ENCODE results near the gene HMGCS2. TPM values are rescaled to one million over a fixed set of nuclear protein-coding genes. Genes with fewer than 3 reads are reported as not detected.

HMGCS2 gene
- polyA plus RNA-seq, 1 of the 3 experiments (the other 2 are of a cell fraction), result not detected

- TF ChIP-seq EP300 (IDR thresholded peaks at IDR 0.05; ENCODE audit: borderline replicate concordance in 1 of 2, low read depth in 1 of 2, low read length in 1 of 2), result no peak
- TF ChIP-seq CHD2 (IDR thresholded peaks at IDR 0.05; ENCODE audit: low read length, partially characterized antibody), result no peak
- TF ChIP-seq NFIC (IDR thresholded peaks at IDR 0.05; ENCODE audit: borderline replicate concordance), result no peak
- TF ChIP-seq PBX3 (IDR thresholded peaks at IDR 0.05), result no peak
- TF ChIP-seq MXI1 (IDR thresholded peaks at IDR 0.05; ENCODE audit: low read depth, low read length), result no peak
- TF ChIP-seq RXRA (IDR thresholded peaks at IDR 0.05; ENCODE audit: borderline replicate concordance, low read depth), result no peak
- no peak for TF ChIP-seq USF1 (IDR thresholded peaks at IDR 0.05; ENCODE audit: borderline replicate concordance, low read depth)
- no peak for TF ChIP-seq POLR2AphosphoS5 (IDR thresholded peaks at IDR 0.05; ENCODE audit: low read depth, low read length)
- no peak for TF ChIP-seq RFX5 (IDR thresholded peaks at IDR 0.05; ENCODE audit: low read length)
- no peak for TF ChIP-seq TAF1 (IDR thresholded peaks at IDR 0.05; ENCODE audit: borderline replicate concordance, low read depth, low read length)
- TF ChIP-seq RCOR1 (IDR thresholded peaks at IDR 0.05; ENCODE audit: low read length), result no peak
- no peak for TF ChIP-seq ELF1 (IDR thresholded peaks at IDR 0.05)
- Histone ChIP-seq H3K79me2 (ENCODE audit: insufficient read depth) (no peaks in the 10 kb centered on the region), H3K9me2 (no peaks in the 10 kb centered on the region), H4K20me1 (ENCODE audit: insufficient read depth) (no peaks in the 10 kb centered on the region), H3K4me2 (no peak overlapping the region), H3F3A (replicated peaks; ENCODE audit: insufficient read depth) (no peaks in the 10 kb centered on the region), H3K27ac (ENCODE audit: low read depth in 2 of 2, low read length in 1 of 2) (no peak overlapping the region), H3K4me3 (ENCODE audit: low read depth in 2 of 2, low read length in 1 of 2) (no peak overlapping the region), H3K27me3 (ENCODE audit: insufficient read depth) (peaks cover 8% of the 10 kb centered on the region; the same call in 1 of the 2 replicates), H3K36me3 (replicated peaks in 1 of 2; ENCODE audit: control insufficient read depth in 1 of 2, insufficient read depth in 2 of 2, low read length in 1 of 2) (peaks cover 0 to 3% of the 10 kb centered on the region in 2 experiments), H2AFZ (ENCODE audit: low read depth) (no peak overlapping the region), H3K9me3 (no peaks in the 10 kb centered on the region), H3K4me1 (ENCODE audit: control insufficient read depth in 1 of 2, insufficient read depth in 2 of 2, low read depth in 1 of 2, low read length in 1 of 2) (peaks cover 0 to 6% of the 10 kb centered on the region in 2 experiments; a peak in 1 of 4 replicates), H3K9ac (no peak overlapping the region)
- WGBS (ENCODE audit: low lambda C conversion rate), result 68% methylated on average over 4 of the region's 4 CpGs
- no peak for DNase-seq
- ChIA-PET CTCF (interaction anchor here (1.2 to 5.3 kb wide), 5 partner anchors 11 to 122 kb away, joined by 4 to 70 read pairs (median 13); no protein-coding TSS in a partner anchor), POLR2A (no interaction called here)
Measured at GRCh38 chr1:119748040-119748439, 20.7 kb downstream of the HMGCS2 start.

GRCh38 chr1:119747451-119747850 lies 21.3 kb downstream of the HMGCS2 start:
- Histone ChIP-seq H3K36me3 (replicated peaks in 1 of 2; ENCODE audit: control insufficient read depth in 1 of 2, insufficient read depth in 2 of 2, low read length in 1 of 2) (peaks cover 0 to 7% of the 10 kb centered on the region in 2 experiments), H3K4me3 (ENCODE audit: low read depth in 2 of 2, low read length in 1 of 2) (no peak overlapping the region), H3F3A (replicated peaks; ENCODE audit: insufficient read depth) (no peaks in the 10 kb centered on the region), H3K79me2 (ENCODE audit: insufficient read depth) (no peaks in the 10 kb centered on the region), H3K27ac (ENCODE audit: low read depth in 2 of 2, low read length in 1 of 2) (no peak overlapping the region), H3K9me2 (no peaks in the 10 kb centered on the region), H4K20me1 (ENCODE audit: insufficient read depth) (no peaks in the 10 kb centered on the region), H2AFZ (ENCODE audit: low read depth) (no peak overlapping the region), H3K9ac (no peak overlapping the region), H3K27me3 (ENCODE audit: insufficient read depth) (peaks cover 8% of the 10 kb centered on the region; the same call in 1 of the 2 replicates), H3K4me1 (ENCODE audit: control insufficient read depth in 1 of 2, insufficient read depth in 2 of 2, low read depth in 1 of 2, low read length in 1 of 2) (peaks cover 0 to 6% of the 10 kb centered on the region in 2 experiments; a peak in 1 of 4 replicates), H3K4me2 (no peak overlapping the region), H3K9me3 (no peaks in the 10 kb centered on the region)
- ChIA-PET POLR2A (no interaction called here), CTCF (interaction anchor here (1.2 to 5.3 kb wide), 8 partner anchors 11 to 201 kb away, joined by 3 to 70 read pairs (median 6); no protein-coding TSS in a partner anchor)
- no peak for DNase-seq
- 90% methylated on average over 3 of the region's 3 CpGs for WGBS (ENCODE audit: low lambda C conversion rate)
- TF ChIP-seq NRF1 (IDR thresholded peaks at IDR 0.05; ENCODE audit: low read depth, low read length) (no peak), SMC3 (IDR thresholded peaks at IDR 0.05; ENCODE audit: low read depth, low read length) (no peak), MAX (IDR thresholded peaks at IDR 0.05; ENCODE audit: low read depth) (no peak), SIN3A (IDR thresholded peaks at IDR 0.05; ENCODE audit: borderline replicate concordance, low read depth, low read length) (no peak), RCOR1 (IDR thresholded peaks at IDR 0.05; ENCODE audit: low read length) (no peak), CTCF (IDR thresholded peaks at IDR 0.05) (no peak), EZH2phosphoT487 (IDR thresholded peaks at IDR 0.05; ENCODE audit: borderline replicate concordance, low read depth) (no peak), USF2 (IDR thresholded peaks at IDR 0.05; ENCODE audit: borderline replicate concordance, low read depth, low read length) (no peak), TEAD4 (IDR thresholded peaks at IDR 0.05; ENCODE audit: borderline replicate concordance, insufficient read depth) (no peak), ZBTB33 (IDR thresholded peaks at IDR 0.05; ENCODE audit: borderline replicate concordance, low read depth) (no peak), JUND (IDR thresholded peaks at IDR 0.05) (no peak), CHD2 (IDR thresholded peaks at IDR 0.05; ENCODE audit: low read length, partially characterized antibody) (no peak)

All from SK-N-SH (cell line).